GM19035 (cell line): ENCODE data around the gene VSIG8.
"Not testable (repeated sequence)": the region's sequence is repeated elsewhere in the genome, so short reads cannot be mapped to it uniquely, and the experiment has no call there.

ENCODE experiments used
- ATAC-seq: cut with Tn5 transposase; IDR thresholded peaks from one replicate; pipeline ENCODE4 v1.9.1; 2021; ENCODE audit not compliant: unreplicated experiment

Gene VSIG8, protein sequence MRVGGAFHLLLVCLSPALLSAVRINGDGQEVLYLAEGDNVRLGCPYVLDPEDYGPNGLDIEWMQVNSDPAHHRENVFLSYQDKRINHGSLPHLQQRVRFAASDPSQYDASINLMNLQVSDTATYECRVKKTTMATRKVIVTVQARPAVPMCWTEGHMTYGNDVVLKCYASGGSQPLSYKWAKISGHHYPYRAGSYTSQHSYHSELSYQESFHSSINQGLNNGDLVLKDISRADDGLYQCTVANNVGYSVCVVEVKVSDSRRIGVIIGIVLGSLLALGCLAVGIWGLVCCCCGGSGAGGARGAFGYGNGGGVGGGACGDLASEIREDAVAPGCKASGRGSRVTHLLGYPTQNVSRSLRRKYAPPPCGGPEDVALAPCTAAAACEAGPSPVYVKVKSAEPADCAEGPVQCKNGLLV

DNA sequence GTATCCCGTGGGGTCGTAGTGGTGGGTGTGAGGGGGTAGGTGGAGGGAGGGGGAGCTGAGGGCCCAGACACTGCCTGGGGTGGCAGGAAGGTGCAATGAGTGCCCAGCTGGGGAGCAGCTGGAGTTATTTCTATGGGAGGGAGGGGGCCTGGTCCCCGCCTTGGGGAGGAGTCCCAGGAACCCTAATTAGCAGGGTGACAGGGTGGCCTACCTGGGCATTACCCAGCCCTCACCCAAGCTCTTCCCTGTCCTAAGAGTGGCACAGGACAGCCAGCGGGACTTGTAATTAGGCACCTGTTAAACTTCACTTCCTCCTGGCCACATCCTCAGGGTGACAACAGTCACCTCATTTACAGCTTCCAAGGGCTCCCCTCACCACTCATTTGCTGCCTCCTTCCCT is at the start of gene VSIG8:
TSS of gene VSIG8 (minus strand) at position 101 of the 400 bp plus-strand sequence. CDS start 136 bp downstream, outside the sequence.
- ATAC-seq: no peak

DNA sequence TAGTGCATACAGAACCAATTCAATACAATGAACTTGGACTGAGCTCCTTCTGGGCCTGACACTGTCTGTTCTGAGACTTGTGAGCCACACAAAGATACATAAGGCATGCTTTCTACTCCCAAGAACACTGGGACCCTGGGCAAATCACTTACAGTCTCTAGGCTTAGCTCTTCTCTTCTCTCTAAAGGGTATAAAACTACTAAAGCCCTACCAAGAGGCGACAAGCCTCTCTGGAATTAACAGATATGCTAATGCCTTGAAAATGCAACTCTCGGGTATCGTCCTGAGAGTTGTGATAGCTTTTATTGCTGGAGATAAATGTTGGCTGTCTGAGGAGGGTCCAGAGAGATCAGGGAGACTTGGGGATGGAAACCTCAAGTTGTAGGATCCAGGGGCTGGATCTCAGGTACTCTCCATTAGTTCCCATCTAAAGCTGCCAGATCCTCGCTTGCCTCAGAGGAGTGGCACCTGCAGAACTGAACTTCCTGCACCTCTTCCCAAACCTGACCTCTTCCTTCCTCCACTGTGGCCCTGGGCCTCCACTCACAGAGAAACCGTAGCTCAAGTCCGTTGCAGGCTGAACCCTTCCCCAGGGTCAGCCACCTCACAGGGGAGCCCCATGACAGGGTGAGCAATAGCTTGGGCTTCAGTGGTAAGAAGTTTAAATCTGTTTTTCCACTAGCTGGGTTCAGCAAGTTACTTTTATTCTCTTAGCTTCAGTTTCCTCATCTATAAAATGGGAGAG is 49.0 kb upstream of the VSIG8 start:
- ATAC-seq: no peak

DNA sequence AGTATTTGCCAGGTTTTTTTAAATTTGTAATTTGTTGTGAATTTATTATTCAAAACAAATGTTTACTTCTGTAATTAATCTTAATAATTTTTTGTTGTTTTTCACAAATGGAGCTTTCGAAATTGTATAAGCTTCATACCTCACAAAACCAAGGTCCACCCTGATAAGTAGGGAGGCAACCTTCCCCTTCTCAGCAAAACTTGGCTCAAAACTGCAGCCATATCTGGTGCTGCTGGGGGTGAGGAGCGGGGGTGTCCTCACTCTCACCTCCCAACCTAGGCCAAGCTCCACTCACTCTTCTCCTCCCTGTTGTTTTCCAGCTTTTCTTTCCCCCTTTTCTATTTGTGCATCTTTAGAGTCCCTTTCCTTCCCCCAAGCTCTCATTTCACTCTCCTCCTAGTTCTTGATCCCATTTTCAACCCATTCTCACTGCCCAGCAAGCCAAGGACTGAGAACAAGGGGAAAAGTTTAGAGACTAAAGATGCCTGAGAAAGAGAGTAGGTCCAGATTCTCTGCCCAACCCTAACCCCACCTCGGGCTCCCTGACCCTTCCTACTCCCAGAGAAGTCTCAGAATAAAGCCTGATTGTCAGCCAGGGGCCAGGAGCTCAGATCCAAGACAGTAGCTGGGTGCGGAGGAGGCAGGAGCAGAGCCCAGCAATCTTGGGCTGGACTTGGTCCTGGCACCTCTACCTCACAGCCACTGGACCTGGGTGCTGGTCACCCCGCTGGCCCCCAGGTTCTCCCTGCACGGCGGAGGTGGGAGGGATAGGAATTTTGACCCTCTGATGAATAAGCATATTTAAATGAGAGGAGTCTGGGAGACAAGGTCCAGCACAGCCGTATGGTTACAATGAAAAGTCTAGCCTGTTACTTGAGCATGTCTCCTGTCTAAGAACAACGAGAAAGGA is 45.8 kb upstream of the VSIG8 start:
- no peak for ATAC-seq

DNA sequence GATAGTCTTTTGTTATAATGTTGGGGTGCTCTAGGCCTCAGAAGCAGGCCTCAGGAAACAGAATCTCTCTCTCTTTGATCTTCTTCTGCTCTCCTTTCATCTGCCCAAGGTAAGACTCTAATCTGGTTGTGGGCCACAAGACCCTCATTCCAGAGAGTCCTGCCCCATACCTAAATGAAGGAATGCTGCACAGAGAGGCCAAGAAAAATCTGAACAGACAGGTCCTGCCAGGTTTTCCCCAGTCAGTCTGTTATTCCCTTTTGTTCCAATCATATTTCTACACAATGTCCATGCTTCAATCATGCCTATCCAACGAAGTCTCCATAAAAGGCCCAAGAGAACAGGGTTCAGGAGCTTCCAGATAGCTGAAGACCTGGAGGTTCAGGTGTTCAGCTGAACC is 44.5 kb upstream of the VSIG8 start:
- no peak for ATAC-seq

DNA sequence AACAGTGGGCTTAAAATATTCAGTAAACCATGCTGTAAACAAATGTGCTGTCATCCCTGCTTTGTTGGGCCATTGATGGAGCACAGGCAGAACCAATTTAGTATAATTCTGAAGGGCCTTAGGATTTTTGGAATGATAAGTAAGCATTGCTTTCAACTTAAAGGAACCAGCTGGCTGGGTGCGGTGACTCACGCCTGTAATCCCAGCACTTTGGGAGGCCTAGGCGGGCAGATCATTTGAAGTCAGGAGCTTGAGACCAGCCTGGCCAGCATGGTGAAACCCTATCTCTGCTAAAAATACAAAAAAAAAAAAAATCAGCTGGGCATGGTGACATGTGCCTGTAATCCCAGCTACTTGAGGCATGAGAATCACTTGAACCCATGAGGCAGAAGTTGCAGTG is 41.6 kb upstream of the VSIG8 start:
- ATAC-seq: not testable (repeated sequence)

DNA sequence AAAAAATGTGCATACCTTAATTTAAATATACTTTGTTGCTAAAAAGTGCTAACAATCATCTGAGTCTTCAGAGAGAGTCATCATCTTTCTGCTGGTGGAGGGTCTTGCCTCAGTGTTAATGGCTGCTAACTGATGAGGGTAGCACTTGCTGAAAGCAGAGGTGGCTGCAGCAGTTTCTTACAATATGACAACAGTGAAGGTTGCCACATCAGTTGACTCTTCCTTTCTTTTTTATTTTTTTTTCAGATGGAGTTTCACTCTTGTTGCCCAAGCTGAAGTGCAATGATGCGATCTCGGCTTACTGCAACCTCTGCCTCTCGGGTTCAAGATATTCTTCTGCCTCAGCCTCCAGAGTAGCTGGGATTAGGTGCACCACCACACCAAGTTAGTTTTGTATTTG is 40.1 kb upstream of the VSIG8 start:
- no peak for ATAC-seq

DNA sequence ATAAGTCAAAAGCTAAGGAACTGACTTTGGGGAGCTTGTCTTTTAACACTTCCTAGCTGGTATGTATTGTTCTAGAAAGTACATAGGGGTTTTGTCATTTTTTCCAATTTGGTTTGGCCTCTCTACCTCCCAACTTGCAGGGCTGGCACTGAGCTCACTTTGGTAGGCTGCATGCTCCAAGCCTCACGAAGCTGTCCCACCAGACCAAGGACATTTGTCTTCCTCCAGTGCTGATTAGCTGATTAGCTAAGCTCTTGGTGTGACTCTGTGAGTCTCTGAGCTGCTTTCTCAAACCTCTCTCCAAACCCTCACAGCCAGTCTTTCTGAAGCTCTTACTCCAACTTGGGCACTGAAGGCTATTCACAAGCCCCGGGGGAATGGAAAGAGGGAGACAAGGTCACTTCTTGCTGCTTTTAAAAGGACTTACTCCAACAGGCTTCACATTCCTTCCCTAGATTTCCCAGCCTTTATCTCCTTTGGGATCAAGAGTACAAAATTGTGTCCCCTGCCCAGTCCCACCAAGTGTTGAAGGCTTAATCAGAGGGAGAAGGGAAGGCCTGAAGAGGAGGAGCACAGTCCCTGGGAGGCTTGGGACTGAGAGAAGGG is 38.4 kb upstream of the VSIG8 start:
- no peak for ATAC-seq

DNA sequence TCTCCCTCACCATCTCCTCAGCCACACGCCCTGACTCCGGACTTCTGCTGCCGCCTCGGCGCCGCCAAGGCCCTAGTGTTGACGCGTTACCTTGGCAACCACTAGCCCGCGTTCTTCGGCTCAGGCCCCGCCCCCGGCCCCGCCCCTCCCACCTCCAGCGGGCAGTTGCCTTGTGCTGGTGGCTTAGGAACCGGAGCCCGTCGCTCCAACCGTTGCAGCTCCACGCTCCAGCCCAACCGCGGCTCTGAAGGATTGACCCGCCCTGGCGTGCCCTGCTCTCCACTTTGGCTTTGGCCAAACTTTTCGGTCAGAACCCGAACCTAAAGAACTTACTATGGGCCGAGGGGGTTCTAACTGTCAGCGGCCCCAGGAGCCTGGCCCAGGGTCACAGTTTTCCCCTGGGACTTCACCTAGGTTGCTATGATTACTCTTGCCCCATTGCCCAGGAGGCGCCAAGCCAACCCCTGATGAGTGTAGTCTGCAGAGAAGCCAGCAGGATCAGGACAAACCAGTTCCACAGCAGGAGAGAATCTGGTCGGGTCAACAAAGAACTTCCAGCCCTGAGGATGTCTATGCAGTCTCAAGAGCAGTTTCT is 37.7 kb upstream of the VSIG8 start, which contains the start of gene CFAP45:
TSS of gene CFAP45 (minus strand) at position 80 of the 595 bp plus-strand sequence. CDS start at position 13, 67 bp downstream.
- no peak for ATAC-seq

DNA sequence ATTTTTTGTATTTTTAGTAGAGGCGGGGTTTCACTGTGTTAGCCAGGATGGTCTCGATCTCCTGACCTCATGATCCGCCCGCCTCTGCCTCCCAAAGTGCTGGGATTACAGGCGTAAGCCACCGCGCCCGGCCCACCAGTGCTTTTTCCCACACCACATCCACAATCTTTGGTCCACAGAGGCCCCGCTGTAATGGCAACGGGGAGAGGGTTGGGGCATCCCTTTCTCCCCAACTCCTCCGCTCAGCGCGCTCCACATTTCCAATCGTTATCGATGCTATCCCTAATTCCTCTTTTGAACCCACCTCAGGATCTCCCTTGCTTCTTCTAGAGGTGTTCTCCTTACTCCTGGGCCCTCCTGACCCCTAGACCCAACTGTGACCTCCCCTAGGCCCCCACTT is 37.2 kb upstream of the VSIG8 start:
- ATAC-seq: not testable (repeated sequence)

DNA sequence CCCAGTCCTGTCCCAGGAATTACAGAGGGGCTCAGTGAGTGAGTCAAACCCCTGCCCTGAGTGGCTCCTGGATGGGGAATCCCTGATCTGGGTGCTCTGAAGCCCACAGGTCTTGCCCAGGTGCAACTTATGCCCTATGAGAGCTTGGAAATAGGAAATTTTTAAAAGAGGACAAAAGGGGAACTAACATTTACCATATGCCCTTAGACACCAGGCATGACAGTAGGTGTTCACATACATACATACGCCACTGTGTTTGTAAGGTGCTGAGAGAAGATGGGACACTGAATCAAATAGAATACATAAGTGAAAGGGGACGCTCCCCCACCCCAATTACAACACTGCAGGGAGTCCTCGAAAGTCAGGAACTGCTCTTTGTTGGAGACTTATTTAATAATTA is 36.1 kb upstream of the VSIG8 start:
- ATAC-seq: no peak

DNA sequence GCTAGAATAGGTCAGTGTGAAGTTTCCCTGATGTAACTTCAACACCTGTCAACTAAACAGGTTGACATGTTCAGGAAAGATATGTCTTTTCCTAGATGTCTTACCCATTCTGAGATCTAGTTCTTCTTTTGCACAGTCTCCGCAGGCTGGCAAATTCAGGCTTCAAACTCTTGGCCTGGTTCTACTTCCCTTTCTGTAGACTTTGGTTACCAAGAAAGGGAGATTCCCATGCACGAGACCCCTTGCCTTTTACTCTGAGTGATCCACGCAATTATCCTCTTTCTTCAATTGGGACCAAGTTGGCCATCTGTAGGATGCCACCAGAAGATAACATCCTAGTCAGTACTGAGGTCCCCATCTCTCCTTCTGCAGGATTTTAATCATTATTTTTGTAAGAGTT is 35.5 kb upstream of the VSIG8 start:
- ATAC-seq: no peak

DNA sequence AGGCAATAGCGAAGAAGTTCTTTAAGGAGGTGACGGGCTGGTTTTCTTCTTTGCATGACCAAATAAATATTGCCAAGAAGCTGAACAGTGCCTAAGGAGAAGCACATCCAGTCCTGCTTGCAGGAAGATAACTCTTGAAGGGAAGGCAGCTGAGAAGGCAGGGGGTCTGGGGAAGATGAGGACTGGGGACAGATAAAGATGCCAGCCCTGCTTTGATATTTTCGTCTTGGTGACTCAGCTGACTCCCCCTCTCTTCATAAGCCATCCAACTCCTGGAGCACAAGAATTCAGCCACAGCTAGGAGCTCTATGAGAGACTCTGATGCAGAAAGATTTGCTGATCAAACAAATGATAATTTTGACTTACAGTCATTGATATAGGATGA is 34.1 kb upstream of the VSIG8 start:
- ATAC-seq: no peak

DNA sequence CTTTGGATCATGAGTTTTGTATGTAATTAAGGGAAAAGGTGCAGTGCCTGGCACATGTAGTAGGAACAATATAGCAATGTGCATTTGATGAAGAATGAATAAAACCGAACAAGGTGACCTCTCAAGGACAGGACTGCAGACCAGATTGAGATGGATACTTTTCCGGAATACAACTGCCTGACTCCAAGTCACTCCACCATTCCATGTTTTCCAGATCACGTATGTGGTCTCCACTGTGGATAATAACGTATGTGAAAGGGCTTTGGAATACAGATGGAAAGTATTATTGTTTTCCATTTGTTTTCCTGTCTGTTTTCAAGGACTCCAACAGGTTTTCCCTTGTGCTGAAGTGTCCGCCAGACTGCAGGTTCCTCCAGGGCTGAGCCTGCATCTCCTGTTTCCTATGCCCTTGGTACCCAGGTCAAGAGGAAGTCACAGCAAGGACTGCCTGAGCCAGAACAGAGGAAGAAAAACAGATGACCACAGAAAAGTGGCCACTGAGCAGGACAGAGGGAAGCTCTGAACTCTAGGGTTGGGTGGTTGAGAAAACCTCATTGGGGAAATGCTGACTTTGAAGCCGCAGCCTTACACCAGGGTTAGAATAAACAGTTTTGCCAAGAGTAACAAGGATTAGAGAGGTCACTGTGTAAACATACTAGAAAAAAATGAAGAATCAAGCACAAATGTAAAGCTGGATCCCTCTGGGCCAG is 33.5 kb upstream of the VSIG8 start:
- no peak for ATAC-seq

DNA sequence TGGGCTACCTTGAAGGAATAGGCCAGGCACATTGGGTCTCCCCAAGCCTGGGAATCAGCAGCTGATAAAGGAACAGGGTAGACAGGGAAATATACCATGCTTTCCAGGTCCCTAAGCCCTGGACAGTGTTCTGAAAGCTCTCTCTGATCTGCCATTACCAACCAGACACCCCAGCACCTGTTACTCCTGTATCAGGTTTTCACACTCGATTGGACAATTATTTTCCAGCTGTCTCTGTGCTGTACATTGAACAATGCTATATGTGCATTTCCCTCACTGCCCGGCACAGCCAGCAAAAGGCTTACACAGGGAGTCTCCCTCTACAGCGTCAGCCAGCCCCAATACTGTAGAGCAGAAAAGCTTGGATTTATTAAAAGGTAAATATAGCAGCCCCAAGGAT is 32.8 kb upstream of the VSIG8 start:
- no peak for ATAC-seq

DNA sequence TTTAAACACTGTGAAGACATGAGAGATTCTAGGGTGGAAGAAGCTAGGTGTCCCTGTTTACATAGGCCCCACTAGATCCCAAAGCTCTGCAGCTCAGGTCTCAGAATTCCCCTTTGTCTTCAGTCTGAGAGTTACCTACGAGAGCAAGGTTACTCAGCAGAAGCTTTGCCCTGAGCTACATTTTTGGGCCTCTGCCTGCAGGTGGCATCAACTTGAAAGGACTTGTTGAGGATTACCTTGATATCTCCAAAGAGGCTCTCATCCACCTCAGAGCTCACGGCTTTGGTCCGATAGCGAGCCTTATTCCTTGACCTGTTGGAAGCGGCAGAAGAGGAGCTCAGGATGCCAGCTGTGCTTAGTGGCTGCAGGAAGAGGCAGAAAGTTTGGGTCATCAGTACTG is 30.5 kb upstream of the VSIG8 start:
- no peak for ATAC-seq

DNA sequence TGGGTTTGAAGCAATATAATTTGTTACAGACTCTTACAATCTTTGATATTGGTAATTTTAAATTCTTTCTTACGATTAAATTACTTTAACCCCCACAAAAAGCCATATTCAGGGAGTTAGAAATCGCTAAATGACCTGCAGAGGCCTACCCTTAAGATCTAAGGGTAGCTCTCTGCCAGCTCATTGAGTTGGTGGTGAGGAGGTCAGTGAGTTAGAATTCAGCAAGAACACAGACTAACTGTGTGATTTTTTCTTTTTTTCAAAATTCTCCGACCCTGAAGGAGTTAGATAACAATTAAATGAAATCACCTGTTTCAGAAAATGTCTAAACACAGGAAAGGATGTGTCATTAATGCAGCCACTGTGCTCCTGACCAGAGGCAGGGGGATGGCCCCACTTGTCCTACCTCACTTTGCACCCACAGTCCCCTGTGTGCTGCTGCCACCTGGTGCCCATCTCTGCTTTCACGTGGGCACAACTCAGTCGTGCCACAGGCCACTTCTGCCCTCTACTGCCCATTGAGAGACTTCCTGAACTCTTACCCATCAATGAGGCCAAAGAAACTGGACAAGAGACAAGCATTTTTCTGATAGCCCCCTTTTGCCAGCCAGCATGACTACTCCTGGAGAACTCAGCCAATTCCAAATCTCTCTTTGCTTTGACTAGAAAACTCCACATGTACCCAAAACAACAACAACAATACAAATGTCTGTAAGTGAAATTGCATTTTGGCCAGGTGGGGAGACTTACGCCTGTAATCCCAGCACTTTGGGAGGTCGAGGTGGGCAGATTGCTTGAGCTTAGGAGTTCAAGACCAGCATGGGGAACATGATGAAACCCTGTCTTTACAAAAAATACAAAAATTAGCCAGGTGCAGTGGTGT is 29.1 kb upstream of the VSIG8 start:
- peak; percentile 67 for ATAC-seq

DNA sequence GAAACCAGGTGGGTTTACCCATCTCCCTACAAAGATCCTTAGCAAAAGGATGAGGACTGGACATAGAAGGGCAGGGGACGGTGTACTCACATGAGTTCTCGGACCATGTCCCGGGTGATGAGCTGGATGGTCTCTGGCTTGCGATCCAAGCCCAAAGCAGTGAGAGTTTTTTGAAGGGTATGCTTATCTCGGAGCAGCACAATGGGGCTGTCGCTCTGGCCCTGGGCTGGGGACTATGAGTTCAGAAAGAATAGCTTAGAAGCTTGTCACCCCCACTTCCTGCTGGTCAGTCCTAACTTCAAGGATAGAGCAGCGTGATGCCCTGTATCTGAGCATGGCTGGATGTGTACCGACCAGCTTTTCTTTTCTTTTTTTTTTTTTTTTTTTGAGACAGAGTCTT is 27.9 kb upstream of the VSIG8 start:
- ATAC-seq: no peak

DNA sequence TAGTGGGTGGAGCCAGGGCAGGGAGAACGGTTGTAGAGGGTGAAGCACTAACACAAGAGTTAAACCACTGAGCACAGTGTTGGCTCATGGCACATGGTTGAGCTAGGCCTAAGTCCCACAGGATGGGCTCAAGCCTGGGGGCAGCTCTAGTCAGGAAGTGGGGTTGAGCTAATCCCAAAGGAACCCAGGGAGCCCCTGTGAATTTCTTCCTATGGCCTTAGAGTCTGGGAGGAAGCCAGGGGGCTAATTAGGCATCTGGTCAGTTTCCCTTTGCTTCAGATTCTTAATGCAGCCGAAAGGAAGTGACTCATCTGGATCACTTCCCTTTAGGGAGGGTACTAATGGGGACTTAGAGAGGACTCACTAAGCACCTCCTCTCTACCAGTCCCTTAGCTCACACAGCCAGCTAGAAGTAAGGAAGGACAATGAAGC is 27.4 kb upstream of the VSIG8 start:
- peak; percentile 91 for ATAC-seq

DNA sequence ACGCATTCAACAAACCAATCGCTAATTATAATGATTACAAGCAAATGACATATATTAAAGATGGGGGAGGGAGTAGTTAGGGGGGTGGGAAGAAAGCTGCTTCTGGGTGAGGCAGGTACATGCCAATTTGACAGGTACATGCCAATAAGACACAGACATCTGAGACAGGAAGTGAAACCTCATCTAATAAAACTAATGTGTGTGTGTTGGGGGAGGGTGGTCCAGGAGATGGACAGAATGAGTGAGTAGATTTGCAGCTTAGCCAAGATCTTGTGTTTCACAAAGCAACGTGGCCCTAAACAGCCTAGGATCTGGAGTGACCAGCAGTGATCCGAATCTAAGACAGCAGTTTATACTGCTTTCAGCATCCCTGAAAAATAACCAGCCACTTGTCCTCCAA is 26.7 kb upstream of the VSIG8 start:
- no peak for ATAC-seq
